Activated naive CD4-positive, alpha-beta T cell treated with anti-CD3 and anti-CD28 coated beads, Interleukin-2, amount 50 U/mL, for 16 hours (primary cell): ENCODE results near the gene NDFIP1.
"Not testable (repeated sequence)": the region's sequence is repeated elsewhere in the genome, so short reads cannot be mapped to it uniquely, and the experiment has no call there.

Experiments
- DNase-seq: peaks from one replicate; pipeline ENCODE4 v3.0.0-alpha.2; 2020

Gene NDFIP1

GRCh38 chr5:142159354-142159753, 50.8 kb downstream of the NDFIP1 start:
- no peak for DNase-seq

- no peak for DNase-seq
These were observed 55.7 kb downstream of the NDFIP1 start for GRCh38 chr5:142164315-142164714.

DNA sequence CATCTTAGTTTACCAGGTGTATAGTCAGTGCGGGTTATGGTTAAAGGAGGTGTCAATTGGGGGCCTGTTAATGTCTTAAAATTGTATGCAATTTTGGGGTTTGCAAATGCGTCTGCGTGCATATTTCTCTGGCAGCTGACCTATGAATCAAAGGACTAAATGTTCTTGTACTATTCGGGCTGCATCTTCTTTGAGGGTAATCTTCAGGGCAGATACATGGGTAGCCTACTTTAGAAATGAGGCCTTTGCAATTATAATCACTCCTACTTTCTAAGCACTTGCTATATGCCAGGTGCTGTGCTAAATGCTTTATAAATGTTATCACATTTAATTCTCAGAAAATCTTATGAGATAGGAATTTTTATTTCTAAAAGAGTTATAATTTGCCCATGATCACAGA, 58.2 kb downstream of the NDFIP1 start:
- DNase-seq, result no peak

- no peak for DNase-seq
These were observed 58.9 kb downstream of the NDFIP1 start for GRCh38 chr5:142167458-142167857.

GRCh38 chr5:142168365-142168764, 59.8 kb downstream of the NDFIP1 start:
- no peak for DNase-seq

DNA sequence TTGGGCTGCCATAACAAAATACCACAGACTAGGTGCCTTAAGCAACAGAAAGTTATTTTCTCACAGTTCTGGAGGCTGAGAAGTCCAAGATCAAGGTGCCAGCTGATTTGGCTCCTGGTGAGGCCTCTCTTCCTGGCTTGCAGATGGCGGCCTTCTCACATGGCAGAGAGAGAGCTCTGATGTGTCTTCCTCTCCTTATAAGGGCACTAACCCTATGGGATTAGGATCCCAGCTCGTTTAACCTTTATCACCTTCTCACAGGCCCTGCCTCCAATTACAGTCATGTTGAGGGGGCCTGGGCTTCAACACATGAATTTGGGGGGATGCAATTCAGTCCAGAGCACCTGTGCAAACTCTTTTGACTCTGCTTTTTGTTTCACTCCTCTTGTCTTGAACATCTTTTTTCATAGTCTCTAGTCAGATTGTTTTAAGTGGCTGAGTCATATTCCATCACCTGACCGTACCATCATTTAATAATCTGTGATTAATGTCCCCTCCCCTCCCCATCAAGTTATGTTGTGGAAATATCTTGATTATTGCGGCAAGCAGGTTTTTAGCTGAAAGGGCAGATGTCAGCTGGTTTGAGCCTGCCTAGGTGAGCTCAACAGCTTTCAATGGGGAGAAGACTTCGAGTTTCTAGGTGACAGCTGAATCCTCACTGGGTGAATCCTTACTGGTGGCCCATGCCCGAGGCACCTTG, 61.8 kb downstream of the NDFIP1 start:
- DNase-seq, result no peak

DNA sequence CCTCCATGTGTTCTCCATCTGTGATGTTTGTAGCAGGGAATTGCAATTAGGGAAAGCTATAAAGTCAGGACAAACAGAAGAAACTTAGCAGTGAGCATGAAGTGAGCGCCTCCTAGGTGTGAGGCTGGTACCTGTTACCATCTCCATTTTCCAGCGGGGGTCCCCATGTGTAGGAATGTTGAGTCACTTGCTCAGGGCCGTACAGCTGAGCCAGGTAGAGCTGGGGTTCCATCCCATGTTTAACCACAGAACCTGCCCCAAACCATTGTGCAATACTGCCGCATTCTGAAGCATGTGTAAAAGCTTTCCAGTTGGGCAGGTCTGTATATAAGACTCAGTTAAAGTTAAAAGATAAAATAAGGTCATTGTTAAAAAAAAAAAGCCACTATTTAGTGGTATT, 62.7 kb downstream of the NDFIP1 start:
- no peak for DNase-seq

GRCh38 chr5:142175039-142175438, 66.5 kb downstream of the NDFIP1 start:
- DNase-seq, result no peak

- DNase-seq, result no peak
These were observed 67.0 kb downstream of the NDFIP1 start for GRCh38 chr5:142175461-142176142.

DNA sequence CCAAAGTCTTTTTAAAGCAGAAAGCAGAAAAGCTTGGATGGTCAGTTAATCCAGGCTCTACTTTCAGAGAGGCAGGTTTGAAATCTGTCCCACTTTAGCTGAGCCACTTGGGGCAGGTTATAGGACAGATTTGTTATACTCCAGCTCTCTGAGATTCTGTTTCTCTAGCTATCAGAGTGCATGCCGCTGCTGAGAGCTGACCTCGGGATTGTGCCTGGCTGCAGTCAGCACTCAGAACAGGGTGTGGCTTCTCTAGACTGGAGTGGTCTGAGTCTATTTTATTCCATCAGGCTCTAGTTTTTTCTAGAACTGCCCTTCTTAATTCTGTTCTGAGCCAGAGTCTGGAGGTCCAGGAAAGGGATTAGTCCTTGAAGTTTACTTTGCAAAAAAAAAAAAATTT, 67.7 kb downstream of the NDFIP1 start:
- no peak for DNase-seq

- no peak for DNase-seq
These were observed 70.1 kb downstream of the NDFIP1 start for GRCh38 chr5:142178651-142179050.

DNA sequence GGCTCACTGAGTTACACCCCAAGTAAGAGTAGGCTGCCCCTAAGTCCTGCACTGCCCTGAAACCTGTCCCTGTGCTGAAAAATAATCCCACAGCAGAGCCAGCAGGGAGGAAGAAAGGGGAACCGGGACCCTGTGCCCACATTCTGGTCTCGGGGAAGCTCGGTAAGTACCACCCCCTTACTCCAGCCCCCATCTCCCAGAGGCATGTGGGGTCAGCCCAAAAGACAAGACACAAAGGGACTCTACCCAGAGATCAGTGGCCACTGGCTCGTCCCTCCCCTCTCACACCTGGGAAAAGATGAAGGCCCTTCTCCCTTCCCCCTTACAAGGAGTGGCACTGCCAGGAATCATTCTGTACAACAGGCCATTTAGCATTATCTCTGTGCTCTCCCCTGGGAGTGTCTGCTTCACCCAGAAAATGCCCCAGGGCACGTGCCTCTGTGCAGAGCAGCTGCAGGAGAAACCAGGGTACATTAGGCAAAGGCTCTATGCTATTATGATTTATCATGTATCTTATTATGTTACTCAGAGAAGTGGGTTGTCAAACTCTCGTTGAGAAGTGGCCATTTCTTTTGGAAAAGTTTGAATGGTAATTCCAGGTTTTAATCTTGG, 71.3 kb downstream of the NDFIP1 start:
- DNase-seq, result no peak

DNA sequence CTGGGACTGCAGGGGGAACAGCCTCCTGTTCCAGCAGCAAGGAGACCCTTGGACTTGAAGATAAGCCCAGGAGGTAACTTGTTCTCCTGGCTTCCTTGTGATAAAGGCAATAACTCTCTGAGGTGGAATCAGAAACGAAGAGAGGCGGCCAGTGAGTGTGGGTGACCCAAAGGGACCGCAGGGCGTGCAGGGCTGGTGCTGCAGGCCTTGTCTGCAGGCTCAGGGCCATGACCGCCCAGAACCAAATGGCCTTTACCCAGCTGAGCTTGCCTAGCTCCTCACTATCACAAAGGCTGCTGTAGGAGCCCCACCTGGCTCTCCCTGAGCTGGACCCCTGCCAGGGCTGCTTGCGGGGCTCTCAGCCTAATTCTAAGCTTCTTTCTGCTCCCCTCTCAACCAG, 72.5 kb downstream of the NDFIP1 start:
- no peak for DNase-seq

DNA sequence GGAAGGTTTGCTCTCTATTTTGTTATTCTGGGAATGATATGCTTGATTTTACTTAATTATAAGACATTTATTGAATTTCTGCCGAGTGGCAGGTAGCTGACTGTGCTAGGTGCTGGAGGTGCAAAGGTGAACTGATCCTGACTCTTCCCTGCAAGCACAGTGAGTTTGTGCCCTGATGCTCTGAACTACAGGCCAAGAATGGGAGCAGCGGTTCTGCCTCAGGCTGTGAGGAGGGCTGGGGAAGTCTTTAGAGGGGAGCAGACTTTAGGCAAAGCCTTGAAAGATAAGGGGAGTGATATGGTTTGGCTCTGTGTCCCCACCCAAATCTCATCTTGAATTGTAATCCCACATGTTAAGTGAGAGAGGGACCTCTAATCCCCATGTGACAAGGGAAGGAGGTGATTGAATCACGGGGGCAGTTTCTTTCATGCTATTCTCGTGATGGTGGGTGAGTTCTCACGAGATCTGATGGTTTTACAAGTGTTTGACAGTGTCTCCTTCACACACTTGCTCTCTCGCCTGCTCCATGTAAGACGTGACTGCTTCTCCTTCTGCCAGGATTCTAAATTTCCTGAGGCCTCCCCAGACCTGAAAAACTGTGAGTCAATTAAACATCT, 73.1 kb downstream of the NDFIP1 start:
- DNase-seq, result no peak

DNA sequence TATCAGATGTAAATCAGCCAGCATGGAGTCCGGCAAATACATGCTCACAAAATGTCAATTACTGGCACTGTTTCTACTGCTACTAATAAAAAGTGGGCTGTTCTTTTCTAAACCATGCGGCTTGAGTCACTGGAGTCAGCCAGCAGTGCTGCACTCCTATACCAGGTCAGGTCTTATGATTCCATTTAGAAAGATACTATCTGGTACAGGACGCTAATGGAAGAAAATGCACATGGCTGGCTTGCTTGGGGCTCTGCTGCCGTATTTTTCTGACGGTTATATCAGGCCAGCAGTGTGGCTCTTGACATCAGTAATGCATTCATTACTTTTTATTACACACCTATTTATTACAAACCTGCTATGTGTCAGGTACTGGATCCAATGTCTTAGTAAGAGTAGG, 74.3 kb downstream of the NDFIP1 start:
- no peak for DNase-seq

- no peak for DNase-seq
These were observed 75.0 kb downstream of the NDFIP1 start for GRCh38 chr5:142183561-142183960.

- no peak for DNase-seq
These were observed 76.4 kb downstream of the NDFIP1 start for GRCh38 chr5:142184988-142185387.

DNA sequence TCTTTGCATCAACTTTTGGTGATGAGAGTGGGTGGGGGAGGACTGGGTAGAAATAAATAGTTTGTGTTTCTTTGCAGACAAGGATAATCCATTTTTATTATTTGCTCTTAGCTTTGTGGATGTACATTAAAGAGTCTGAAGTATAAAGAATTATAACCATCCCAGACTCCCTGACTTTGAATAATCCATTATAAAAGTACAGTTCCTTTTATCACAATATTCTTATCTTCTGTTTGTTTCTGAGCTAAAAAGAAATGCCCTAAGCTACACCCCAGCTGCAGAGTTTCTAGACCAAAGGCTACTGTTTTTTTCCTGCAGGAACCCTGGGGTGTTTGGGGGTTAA, 77.9 kb downstream of the NDFIP1 start:
- no peak for DNase-seq

DNA sequence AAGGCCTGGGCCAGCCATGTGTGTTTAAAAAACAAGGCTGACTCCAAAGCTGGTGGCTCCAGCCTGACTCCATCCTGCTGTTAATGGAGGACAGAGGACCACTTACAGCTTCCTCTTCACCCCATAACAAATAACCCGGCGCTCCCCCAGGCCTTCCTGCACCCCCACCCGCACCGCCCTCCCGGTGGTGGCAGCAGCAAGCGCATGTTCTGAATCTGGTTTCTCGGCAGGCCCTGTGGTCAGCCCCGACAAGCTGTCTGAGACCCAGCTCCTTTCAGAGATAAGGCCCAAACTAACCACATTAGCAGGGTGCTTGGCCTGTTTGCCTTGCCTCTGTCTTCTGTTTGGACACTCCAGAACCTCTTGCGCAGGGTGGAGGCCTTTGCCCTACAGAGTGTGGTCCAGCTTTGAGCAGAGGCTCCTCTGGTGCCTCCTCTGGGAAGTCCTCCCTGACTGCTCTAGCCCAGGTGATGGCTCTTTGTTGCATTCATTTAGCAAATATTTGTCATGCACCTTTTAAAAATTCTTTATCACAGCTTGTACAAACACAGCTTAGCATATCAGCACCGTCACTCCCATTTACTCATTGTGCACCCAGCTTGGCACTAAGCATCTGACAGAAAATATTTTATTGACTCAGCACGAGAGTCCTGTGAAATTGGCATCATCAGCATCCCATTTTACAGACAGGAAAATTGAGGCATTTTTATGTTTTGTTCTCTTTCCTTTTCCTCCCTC, 78.4 kb downstream of the NDFIP1 start:
- no peak for DNase-seq

DNA sequence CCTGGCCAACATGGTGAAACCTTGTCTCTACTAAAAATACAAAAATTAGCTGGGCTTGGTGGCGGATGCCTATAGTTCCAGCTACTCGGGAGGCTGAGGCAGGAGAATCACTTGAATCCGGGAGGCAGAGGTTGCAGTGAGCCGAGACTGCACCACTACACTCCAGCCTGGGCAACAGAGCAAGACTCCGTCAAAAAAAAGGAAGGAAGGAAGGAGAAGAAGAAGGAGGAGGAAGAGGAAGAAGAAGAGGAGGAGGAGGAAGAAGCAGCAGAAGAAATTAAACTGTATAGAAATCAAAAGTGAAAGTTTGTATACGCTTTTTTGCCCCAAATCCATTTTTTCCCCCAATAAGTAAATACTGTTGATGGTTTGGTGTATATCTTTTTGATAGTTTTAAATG, 80.1 kb downstream of the NDFIP1 start:
- not testable (repeated sequence) for DNase-seq

GRCh38 chr5:142189813-142190212, 81.2 kb downstream of the NDFIP1 start:
- DNase-seq, result no peak

DNA sequence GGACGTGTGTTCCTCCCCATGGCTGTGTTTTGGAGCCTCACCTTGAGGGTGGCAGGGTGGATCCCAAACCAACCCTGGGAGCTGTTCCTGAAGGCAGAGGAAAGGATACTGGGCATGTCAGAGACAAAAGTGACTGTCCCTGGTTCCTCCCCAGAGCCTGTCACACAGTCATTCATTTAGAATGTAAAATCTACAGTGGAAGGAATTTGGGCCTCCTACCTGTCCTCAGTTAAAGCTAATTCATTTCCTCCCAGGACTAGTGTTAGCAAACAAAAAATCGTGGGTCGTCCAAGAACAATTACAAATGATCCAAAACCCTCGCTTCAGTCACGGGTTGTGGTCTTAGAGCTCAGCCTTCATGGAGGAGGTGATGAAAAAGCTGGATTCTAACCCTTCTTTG, 83.2 kb downstream of the NDFIP1 start:
- no peak for DNase-seq
